Right lobe of liver (tissue), 4 donors: ENCODE results near the gene DRGX.

Experiments
- POLR2A ChIP-seq: fragments of 450-650 bp; IDR thresholded peaks from one replicate; pipeline ENCODE4 v1.6.1; 2017; ENCODE audit warnings: antibody characterized with exemption, mild to moderate bottlenecking
- TF ChIP-seq, protein P1 (sequence below), 4 donors: fragments of 200-600 bp in 3 of 4; fragments of 450-650 bp in 1 of 4; IDR thresholded peaks; one replicate each; pipeline versions ENCODE4 v1.5.1 to v1.8.0; 2016 to 2022; ENCODE audit warnings: antibody characterized with exemption in 4 of 4, mild to moderate bottlenecking in 2 of 4
- donor health status: DM: no; HTN: no; CAD: no.
- donor health status: DM: no; HTN: no; CAD: no.
- donor health status: DM: no; HTN: yes; CAD: no.

DNA sequence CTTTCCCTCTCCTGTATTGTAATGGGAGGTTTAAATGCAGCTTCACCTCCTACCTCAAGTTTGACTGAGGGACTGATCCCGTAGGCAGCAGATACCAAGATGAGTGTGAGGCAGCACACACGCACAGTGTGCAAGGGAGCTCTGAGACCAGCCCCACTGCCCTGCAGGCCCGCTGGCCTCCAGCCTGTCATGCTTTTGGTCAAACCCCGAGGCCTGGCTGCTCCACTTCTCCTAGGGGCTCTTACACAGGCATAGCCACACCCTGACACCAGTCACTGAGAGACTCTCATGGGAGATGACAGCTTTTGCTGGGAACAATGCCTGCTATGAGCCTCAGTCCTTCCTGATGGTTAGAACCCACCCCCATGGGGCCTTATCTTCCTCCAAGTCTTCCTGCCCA, 27.6 kb downstream of the DRGX start:
- TF ChIP-seq, protein P1, sequence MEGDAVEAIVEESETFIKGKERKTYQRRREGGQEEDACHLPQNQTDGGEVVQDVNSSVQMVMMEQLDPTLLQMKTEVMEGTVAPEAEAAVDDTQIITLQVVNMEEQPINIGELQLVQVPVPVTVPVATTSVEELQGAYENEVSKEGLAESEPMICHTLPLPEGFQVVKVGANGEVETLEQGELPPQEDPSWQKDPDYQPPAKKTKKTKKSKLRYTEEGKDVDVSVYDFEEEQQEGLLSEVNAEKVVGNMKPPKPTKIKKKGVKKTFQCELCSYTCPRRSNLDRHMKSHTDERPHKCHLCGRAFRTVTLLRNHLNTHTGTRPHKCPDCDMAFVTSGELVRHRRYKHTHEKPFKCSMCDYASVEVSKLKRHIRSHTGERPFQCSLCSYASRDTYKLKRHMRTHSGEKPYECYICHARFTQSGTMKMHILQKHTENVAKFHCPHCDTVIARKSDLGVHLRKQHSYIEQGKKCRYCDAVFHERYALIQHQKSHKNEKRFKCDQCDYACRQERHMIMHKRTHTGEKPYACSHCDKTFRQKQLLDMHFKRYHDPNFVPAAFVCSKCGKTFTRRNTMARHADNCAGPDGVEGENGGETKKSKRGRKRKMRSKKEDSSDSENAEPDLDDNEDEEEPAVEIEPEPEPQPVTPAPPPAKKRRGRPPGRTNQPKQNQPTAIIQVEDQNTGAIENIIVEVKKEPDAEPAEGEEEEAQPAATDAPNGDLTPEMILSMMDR (IDR thresholded peaks at IDR 0.05) = no peak
- no peak for TF ChIP-seq POLR2A
